Activated T-helper 17 cell treated with anti-CD3 and anti-CD28 coated beads, Interleukin-2, amount 50 U/mL, for 72 hours (primary cell): Measurements from ENCODE around the gene NDUFB6. TPM values are rescaled to one million over a fixed set of nuclear protein-coding genes. Genes with fewer than 3 reads are reported as not detected.

ENCODE experiments used
- ATAC-seq: fragments of 150-1000 bp; cut with Tn5 transposase; replicated peaks from 2 replicates; pipeline ENCODE4 v1.10.0; 2021; ENCODE audit warnings: mild to moderate bottlenecking, moderate library complexity
- H3K27ac Mint-ChIP-seq: one replicate; pipeline ENCODE4 v1.8.0; 2022; ENCODE audit warnings: mixed read lengths
- H3K27me3 Mint-ChIP-seq: one replicate; pipeline ENCODE4 v1.8.0; 2022; ENCODE audit warnings: mixed read lengths
- H3K36me3 Mint-ChIP-seq: one replicate; pipeline ENCODE4 v1.8.0; 2022; ENCODE audit warnings: low read depth, mild to moderate bottlenecking, mixed read lengths
- H3K4me1 Mint-ChIP-seq: one replicate; pipeline ENCODE4 v1.8.0; 2022; ENCODE audit warnings: mixed read lengths
- H3K4me3 Mint-ChIP-seq: one replicate; pipeline ENCODE4 v1.8.0; 2022; ENCODE audit warnings: mild to moderate bottlenecking, mixed read lengths
- H3K9me3 Mint-ChIP-seq: one replicate; pipeline ENCODE4 v1.8.0; 2022; ENCODE audit warnings: mixed read lengths
- total RNA-seq, 2 donors: library from RNA; stranded (reverse); gene quantifications; one replicate each; pipeline ENCODE4 v1.2.3, GENCODE V29; 2022

Gene NDUFB6
- total RNA-seq, 2 donors from 2014 or later, result 39.7 to 50.5 TPM

- Mint-ChIP-seq H3K27ac (no peak overlapping the region), H3K4me1 (no peaks in the 10 kb centered on the region), H3K27me3 (peaks cover 13% of the 10 kb centered on the region), H3K36me3 (no peaks in the 10 kb centered on the region), H3K9me3 (no peaks in the 10 kb centered on the region), H3K4me3 (no peak overlapping the region)
- no peak for ATAC-seq
Measured at GRCh38 chr9:32580631-32581300, 7.8 kb upstream of the NDUFB6 start.

GRCh38 chr9:32579706-32580331 lies 6.9 kb upstream of the NDUFB6 start:
- Mint-ChIP-seq H3K27me3 (peaks cover 6% of the 10 kb centered on the region), H3K4me3 (no peak overlapping the region), H3K4me1 (no peaks in the 10 kb centered on the region), H3K27ac (no peak overlapping the region), H3K9me3 (no peaks in the 10 kb centered on the region), H3K36me3 (no peaks in the 10 kb centered on the region)
- peak; percentile 39 for ATAC-seq

GRCh38 chr9:32578976-32579375 lies 6.0 kb upstream of the NDUFB6 start:
- Mint-ChIP-seq H3K4me1 (no peaks in the 10 kb centered on the region), H3K4me3 (no peak overlapping the region), H3K9me3 (no peaks in the 10 kb centered on the region), H3K36me3 (no peaks in the 10 kb centered on the region), H3K27ac (no peak overlapping the region), H3K27me3 (peaks cover 3% of the 10 kb centered on the region)
- ATAC-seq, result no peak

GRCh38 chr9:32577316-32577715 lies 4.4 kb upstream of the NDUFB6 start:
- H3K36me3 Mint-ChIP-seq, result peaks cover 5% of the 10 kb centered on the region

GRCh38 chr9:32574858-32575257 lies 1.9 kb upstream of the NDUFB6 start:
- no peak for ATAC-seq

More at GRCh38 chr9:32577316-32577715, 4.4 kb upstream of the NDUFB6 start:
- Mint-ChIP-seq H3K4me3 (no peak overlapping the region), H3K27me3 (peaks cover 3% of the 10 kb centered on the region), H3K27ac (no peak overlapping the region), H3K9me3 (no peaks in the 10 kb centered on the region), H3K4me1 (peaks cover 6% of the 10 kb centered on the region)
- no peak for ATAC-seq

GRCh38 chr9:32573821-32574220 lies 862 bp upstream of the NDUFB6 start:
- H3K9me3 Mint-ChIP-seq, result no peaks in the 10 kb centered on the region
- ATAC-seq, result no peak
- peaks cover 24% of the 10 kb centered on the region for H3K36me3 Mint-ChIP-seq
- H3K27me3 Mint-ChIP-seq, result no peaks in the 10 kb centered on the region
- H3K4me3 Mint-ChIP-seq, result peak overlapping the region; percentile 100
- peak overlapping the region; percentile 99 for H3K27ac Mint-ChIP-seq
- H3K4me1 Mint-ChIP-seq, result peaks cover 14% of the 10 kb centered on the region

More at GRCh38 chr9:32574858-32575257, 1.9 kb upstream of the NDUFB6 start:
- Mint-ChIP-seq H3K27ac (no peak overlapping the region), H3K36me3 (peaks cover 14% of the 10 kb centered on the region), H3K9me3 (no peaks in the 10 kb centered on the region), H3K4me3 (no peak overlapping the region), H3K27me3 (no peaks in the 10 kb centered on the region), H3K4me1 (peaks cover 12% of the 10 kb centered on the region)

GRCh38 chr9:32571969-32572899 lies 725 bp downstream of the NDUFB6 start:
- Mint-ChIP-seq H3K27ac (peak overlapping the region; percentile 99), H3K4me1 (peaks cover 14% of the 10 kb centered on the region), H3K9me3 (no peaks in the 10 kb centered on the region), H3K36me3 (peaks cover 40% of the 10 kb centered on the region), H3K4me3 (peak overlapping the region; percentile 100), H3K27me3 (no peaks in the 10 kb centered on the region)
- ATAC-seq, result peak; percentile 91

- Mint-ChIP-seq H3K27ac (no peak overlapping the region), H3K4me1 (peaks cover 19% of the 10 kb centered on the region), H3K36me3 (peaks cover 58% of the 10 kb centered on the region), H3K27me3 (no peaks in the 10 kb centered on the region), H3K4me3 (no peak overlapping the region), H3K9me3 (no peaks in the 10 kb centered on the region)
- no peak for ATAC-seq
Measured at GRCh38 chr9:32570262-32570661, 2.7 kb downstream of the NDUFB6 start.

- H3K36me3 Mint-ChIP-seq, result peaks cover 70% of the 10 kb centered on the region
- no peak overlapping the region for H3K4me3 Mint-ChIP-seq
- peaks cover 15% of the 10 kb centered on the region for H3K4me1 Mint-ChIP-seq
- no peak for ATAC-seq
- no peaks in the 10 kb centered on the region for H3K9me3 Mint-ChIP-seq
- H3K27me3 Mint-ChIP-seq, result no peaks in the 10 kb centered on the region
- no peak overlapping the region for H3K27ac Mint-ChIP-seq
Measured at GRCh38 chr9:32566770-32567169, 6.2 kb downstream of the NDUFB6 start.

- ATAC-seq, result no peak
- Mint-ChIP-seq H3K9me3 (no peaks in the 10 kb centered on the region), H3K27me3 (no peaks in the 10 kb centered on the region), H3K4me3 (no peak overlapping the region), H3K4me1 (peaks cover 18% of the 10 kb centered on the region), H3K27ac (peak overlapping the region; percentile 46), H3K36me3 (peaks cover 70% of the 10 kb centered on the region)
Measured at GRCh38 chr9:32565967-32566366, 7.0 kb downstream of the NDUFB6 start.

- no peak for ATAC-seq
- H3K9me3 Mint-ChIP-seq, result no peaks in the 10 kb centered on the region
- no peaks in the 10 kb centered on the region for H3K27me3 Mint-ChIP-seq
- peak overlapping the region; percentile 45 for H3K27ac Mint-ChIP-seq
- peaks cover 12% of the 10 kb centered on the region for H3K4me1 Mint-ChIP-seq
- no peak overlapping the region for H3K4me3 Mint-ChIP-seq
- peaks cover 14% of the 10 kb centered on the region for H3K36me3 Mint-ChIP-seq
Measured at GRCh38 chr9:32558408-32558934, 14.5 kb downstream of the NDUFB6 start.

GRCh38 chr9:32554591-32554990 lies 18.4 kb downstream of the NDUFB6 start:
- H3K27ac Mint-ChIP-seq, result peak overlapping the region; percentile 34
- H3K27me3 Mint-ChIP-seq, result no peaks in the 10 kb centered on the region
- peaks cover 14% of the 10 kb centered on the region for H3K4me1 Mint-ChIP-seq
- no peak for ATAC-seq
- H3K36me3 Mint-ChIP-seq, result peaks cover 47% of the 10 kb centered on the region
- H3K4me3 Mint-ChIP-seq, result no peak overlapping the region
- H3K9me3 Mint-ChIP-seq, result no peaks in the 10 kb centered on the region

- H3K27me3 Mint-ChIP-seq, result no peaks in the 10 kb centered on the region
- no peaks in the 10 kb centered on the region for H3K9me3 Mint-ChIP-seq
- H3K4me1 Mint-ChIP-seq, result peaks cover 12% of the 10 kb centered on the region
- no peak for ATAC-seq
- H3K36me3 Mint-ChIP-seq, result peaks cover 52% of the 10 kb centered on the region
- H3K4me3 Mint-ChIP-seq, result peak overlapping the region; percentile 99
- H3K27ac Mint-ChIP-seq, result no peak overlapping the region
Measured at GRCh38 chr9:32554107-32554506, 18.9 kb downstream of the NDUFB6 start.

GRCh38 chr9:32552172-32552872 lies 20.6 kb downstream of the NDUFB6 start, which contains the start of the genes SMIM27 and TOPORS:
Gene SMIM27, plus strand, starts transcription at chr9:32552327. Its CDS starts 108 bp downstream, at chr9:32552435.
Gene TOPORS, minus strand, starts transcription at chr9:32552586. Its CDS starts 150 bp downstream, at chr9:32552436.
- ATAC-seq, result peak; percentile 86
- H3K27ac Mint-ChIP-seq, result peak within 1 kb of the TSS; percentile 99
- H3K36me3 Mint-ChIP-seq, result peaks cover 63% of the 10 kb centered on the region
- no peaks in the 10 kb centered on the region for H3K27me3 Mint-ChIP-seq
- no peaks in the 10 kb centered on the region for H3K9me3 Mint-ChIP-seq
- peaks cover 9% of the 10 kb centered on the region for H3K4me1 Mint-ChIP-seq
- H3K4me3 Mint-ChIP-seq, result peak within 1 kb of the TSS; percentile 99
